DMS 273 (cell line): ENCODE results near the gene NAALADL2.
"Not testable (repeated sequence)": the region's sequence is repeated elsewhere in the genome, so short reads cannot be mapped to it uniquely, and the experiment has no call there.

Experiments used
- DNase-seq: peaks from one replicate; lab custom pipeline; 2025; ENCODE audit not compliant: unreplicated experiment; lab: John Stamatoyannopoulos, UW

The NAALADL2 gene

DNA sequence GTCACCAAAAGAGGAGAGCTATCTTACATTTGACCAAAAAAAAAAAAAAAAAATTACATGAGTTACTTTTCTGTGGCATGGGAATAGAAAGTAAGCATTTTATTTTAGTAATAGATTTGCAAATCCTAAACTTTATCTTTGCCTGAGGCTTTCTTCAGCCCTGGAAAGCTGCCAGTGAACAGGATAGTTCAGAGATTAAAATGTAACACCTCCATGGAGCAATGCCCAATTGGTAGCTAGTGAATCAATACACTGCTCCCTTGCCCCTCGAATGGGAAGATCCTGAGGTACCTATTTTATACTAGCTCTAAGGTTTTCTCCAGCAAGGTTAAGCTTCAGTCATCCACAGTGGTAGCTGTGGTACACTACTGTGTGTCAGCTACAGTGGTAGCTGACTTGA, 867.1 kb downstream of the NAALADL2 start:
- peak; percentile 11 for DNase-seq

DNA sequence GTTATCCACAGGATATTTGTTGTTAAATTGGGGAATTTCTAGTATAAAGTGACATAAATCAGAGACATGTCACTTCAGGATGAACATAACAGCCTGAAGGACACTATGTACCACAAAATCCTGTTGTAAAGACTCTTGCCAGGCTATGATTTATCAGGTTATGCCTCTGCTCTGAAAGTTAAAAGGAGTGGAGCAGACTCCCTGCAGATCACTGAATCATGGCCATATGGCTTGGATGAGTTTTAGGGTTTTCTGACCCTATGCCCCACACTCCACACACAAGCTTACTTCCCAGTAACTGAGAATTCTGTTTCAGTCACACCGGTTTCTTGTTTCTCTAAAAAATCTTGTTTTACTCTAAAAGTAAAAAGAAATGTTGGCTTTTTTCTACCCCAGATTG, 869.4 kb downstream of the NAALADL2 start:
- peak; percentile 29 for DNase-seq

DNA sequence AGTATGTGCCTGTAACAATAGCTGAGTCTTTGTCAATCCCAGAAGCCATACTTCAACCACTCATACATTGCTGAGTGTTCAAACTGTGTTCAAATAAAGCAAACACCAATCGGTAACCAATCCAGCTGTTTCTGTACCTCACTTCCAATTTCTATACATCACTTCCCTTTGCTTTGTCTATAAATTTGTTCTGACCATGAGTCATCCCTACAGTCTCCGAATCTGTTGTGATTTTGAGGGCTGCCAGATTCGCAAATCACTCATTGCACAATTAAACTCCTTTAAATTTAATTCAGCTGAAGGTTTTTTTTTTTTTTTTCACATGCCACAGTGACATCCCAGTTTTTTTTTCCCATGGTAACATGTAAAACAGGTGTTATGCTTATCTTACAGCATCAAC, 870.3 kb downstream of the NAALADL2 start:
- DNase-seq = no peak

DNA sequence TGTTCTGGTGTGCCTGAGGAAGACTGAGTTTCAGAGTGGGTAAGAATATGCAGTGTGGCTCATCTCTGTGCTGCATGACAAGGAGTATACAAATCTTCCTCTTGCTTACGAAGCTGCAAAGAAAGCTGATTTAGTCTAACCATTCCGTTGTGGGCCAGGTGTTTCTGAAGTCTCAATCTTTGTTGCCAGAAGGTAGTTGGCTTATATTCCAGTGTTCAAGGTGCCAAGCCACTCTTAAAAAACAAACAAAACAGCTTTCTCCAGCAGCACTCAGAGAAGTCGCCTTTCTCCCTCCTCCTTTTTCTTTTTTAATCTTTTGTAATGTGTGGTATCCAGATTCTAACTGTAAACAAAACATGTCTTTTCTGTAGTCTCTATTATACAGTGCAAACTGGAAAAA, 872.4 kb downstream of the NAALADL2 start:
- no peak for DNase-seq

DNA sequence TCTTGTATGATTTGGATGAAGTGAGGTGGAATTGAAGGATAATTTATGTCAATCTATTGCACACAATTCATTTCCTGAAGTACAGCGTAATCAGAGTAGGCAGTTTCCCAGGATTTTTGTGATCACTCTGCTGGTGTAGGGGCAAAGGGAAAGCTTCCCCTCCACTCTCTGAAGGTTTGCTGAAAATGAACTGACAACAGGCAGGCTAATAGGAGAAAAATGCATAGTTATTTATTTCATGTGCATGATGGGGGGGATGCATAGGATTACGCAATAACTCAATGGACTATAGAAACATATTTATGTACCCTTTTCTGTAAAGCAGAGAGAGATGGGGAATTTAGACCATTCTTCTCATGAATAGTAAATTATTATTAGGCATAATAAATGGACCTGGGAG, 872.9 kb downstream of the NAALADL2 start:
- DNase-seq = no peak

DNA sequence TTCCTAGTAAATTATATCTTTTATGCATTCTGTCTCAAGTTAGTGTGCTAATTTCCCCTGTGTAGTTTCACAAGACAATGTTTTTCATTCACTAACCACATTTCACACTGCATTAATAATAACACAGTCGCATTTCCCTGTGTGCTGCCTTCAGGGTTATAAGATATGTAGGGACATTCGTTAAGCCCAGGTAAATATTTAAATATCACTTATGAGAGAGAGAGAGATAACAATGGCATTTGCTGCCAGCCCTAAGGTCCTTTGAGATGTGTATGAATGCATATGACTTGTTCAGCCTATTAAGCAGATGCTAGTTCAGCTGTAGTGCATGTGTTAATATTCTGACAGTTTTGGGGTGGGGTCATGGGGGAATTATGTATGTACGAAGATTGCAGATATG, 876.7 kb downstream of the NAALADL2 start:
- no peak for DNase-seq

DNA sequence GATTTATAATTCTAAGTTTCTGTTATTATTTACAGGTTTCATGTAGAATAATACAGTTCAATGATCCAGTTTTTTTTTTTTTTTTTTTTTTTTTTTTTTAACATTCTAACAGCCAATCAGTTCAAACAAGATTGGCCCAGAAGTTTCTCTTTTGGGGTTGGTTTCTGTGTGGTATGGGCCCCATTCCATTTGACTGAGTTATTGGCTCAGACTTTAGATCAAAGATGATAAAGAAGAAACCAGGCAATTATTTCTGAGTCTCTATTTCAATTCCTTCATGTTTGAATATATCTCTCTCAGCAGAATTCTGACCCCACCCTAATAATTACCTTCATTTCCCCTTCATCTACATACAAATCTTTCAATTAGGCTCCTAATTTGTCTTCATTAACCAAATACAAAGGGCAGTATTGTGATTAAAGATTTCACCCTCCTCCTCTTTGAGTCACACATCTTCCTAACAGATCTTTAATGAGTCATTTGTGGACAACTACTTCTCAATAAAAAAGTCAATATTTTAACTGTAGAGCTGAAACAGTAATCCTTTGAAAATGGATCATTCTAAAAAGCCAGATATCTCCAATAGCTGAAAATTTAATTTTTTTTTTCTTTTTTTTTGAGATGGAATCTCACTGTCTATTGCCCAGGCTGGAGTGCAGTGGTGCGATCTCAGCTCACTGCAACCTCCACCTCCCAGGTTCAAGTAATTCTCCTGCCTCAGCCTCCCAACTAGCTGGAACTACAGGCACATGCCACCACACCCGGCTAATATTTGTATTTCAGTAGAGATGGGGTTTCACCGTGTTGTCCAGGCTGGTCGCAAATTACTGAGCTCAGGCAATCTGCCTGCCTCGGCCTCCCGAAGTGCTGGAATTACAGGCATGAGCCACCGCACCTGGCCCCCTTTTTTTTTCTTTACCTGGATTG, 878.8 kb downstream of the NAALADL2 start:
- no peak for DNase-seq

DNA sequence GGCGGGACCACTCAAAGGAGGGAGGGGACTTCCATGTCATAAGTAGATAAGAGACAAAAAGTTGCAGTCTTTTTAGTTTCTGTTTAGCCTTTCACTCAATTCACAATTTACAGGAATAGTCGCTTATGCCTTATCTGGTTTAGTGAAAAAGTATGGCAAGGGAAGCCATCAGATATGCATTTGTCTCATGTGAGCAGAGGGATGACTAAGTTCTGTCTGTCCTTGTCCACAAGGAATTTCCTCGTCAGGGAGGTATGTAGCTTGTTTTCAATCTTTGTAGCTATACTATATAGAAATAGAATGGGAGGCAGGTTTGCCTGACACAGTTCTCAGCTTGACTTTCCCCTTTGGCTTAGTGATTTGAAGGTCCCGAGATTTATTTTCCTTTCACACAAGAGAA, 882.8 kb downstream of the NAALADL2 start:
- DNase-seq = no peak

DNA sequence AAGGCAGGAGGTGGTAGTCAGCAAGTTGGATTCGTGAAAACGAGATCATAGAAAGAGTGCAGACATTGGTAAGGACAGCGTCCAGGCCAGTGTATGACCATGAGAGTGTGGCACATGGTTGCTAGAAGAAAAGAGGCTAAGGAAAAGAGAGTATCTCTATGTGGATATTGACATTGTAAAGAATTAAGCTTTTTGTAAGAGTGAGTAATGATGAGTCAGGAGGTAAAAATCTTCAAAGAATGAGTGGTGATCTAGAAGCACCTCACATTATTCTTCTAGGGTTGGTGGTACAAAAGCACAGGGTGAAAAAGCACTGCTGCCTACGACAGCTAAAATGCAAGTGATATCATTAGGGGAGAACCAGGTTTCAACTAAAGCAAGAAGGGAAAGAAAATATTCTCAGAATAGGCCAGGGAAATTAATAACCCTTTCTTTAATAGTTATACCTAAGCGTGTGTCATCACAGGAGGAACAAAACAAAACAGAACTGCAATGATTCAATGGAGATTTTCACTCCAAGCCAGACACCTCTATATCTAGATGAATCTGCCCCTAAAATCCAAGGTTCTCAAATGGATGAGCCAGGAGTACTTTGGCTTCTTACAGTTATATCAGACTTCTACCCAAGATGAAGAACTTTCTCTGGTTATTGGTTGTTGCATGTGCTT, 884.7 kb downstream of the NAALADL2 start:
- DNase-seq = no peak

DNA sequence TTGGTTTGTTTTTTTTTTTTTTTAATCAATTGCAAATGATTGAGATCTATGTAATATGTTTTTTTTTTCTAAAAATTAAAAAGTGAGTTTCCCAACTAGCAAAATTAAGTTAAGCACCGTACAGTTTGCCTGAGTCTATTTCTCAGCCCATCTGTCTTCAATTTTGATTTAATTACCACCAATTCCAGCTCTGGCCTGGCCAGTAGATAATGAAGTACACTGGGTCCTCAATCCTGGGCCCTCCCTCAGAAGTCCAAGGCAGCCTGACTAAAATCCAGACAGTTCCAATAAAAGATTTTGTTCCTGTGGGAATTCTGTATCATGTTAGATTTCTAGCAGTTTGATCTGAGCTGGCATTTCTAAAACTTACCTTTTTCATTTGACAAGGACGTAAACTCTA, 887.2 kb downstream of the NAALADL2 start:
- no peak for DNase-seq

DNA sequence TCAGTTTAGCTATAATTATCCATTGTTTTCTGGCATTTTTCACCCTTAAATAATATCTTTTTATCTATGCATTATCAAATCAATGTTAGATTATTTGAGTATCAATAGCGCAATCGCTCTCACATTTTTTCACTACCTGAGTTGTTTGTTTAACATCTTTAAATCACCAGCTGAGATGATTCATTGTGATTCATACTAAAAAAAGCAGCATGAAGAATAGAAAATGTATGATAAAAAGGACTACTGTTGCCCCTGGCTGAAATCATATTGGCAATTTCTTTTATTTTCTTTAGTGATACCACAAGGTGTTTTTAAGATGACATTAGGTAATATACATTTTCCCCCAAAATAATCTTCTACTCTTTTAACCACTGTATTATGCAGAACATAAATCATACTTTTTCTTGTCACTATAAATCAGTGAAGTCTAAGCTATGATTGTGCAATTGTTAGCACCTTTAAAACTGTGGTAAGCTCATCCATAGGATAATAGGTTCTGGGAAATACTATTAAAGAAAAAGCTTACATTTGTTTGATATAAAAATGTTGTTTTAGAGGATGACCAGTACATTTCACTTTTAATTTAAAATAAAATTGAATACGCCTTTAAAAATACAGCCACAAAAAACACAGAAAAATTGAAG, 889.1 kb downstream of the NAALADL2 start:
- no peak for DNase-seq

DNA sequence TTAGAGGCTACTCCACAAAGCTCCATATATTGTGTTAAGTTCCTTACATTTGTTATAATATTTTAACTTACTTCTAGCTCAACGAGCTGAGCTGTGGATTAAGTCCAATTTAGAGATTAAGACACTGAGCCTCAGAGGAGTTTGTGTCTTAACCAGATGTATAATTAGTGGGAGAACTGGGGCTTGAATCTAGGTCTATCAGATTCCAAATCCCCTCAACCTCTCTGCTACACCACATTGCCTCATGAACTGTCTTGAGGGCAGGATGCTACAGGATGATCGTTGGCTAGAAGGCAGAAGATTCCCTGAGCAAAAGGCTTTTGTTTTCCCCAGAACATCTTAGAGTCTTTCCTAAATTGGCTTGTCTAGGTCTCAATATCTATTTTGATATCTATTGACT, 890.8 kb downstream of the NAALADL2 start:
- DNase-seq = no peak

DNA sequence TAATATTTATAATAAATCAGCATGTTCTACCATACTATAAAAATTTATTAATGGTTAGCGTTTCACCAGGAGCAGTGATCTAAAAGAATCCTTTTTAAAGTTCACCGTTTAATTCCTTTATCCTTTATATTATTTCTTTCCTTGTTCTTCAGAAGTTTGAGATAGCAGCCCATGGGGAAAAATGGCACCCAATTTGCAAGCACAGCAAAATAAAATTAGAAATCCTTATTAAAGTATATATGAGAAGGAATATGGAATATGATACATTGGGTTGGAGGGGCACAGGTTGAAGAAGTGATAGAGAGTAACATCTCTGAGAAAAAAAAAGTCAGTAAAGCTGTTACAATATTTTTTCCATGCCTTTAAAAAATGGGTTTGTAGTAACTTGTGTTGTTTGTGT, 892.0 kb downstream of the NAALADL2 start:
- no peak for DNase-seq

DNA sequence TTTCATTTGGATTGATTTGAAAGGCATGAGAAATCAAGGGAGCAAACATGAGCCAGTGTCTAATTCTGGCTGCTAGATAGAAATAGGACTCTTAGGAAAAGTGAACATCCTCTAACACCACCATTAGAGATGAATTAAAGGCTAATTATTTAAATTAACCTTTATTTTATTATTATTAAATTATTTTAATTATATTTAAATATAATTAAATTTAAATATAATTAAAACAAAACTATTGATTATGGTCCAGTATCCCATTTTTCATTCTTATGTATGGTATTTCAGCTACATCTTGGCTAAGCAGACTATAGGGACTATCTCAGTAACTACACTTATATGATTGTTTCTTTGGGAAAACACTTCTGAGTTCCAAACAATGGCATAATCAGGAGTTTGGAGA, 904.8 kb downstream of the NAALADL2 start:
- no peak for DNase-seq

DNA sequence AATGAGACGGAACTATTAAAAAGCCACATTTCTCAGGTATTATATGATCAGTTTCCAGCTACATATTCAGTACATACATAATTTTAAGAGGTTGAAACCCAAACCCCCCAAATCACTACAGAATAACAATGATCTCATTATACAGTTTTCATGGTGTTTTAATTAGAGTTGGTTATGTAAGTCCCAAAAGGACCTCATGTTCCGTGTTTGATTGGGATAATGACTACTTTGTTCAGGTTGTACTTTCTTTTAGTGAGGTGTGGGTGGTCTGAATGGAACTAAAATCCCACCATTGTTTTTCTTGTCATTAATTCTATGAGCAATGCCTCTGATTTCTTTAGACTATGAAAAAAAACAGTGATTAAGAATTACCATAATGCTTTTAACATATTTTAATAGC, 905.6 kb downstream of the NAALADL2 start:
- no peak for DNase-seq

DNA sequence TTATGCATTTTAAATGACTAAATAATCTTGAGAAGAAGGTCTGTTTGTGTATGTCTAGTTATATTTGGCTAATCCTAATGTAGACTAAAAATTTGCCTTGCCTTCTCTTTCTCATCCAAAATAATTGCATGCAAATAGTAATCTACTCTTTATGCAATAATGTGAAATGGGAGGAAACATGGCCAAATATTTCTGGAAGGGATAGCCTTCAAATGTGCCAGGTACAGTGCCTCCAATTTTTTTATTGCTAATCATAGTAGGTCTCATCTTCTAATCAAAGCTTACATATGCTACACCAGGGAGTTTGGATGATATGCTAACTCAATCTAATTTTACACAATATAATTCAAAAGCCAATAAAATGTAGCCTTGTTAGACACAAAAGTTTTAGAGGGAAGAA, 911.3 kb downstream of the NAALADL2 start:
- no peak for DNase-seq

DNA sequence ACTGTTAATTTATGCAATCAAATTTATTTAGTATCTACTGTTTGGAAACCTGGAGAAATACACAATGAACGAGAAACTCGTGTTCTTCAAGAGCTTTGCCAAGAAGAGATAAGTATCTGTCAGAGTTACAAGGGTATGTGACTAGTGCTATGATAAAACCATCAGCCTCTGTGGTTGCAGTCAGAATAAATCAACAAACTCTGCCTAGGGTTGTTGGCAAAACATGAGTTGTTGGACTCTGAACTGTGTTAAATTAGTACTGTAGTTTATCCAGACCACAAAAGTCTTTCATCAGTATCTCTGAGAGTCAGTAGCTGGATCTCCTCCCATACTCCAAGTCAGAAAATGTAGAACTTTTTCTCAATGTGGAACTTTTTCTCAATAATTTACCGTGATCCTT, 918.4 kb downstream of the NAALADL2 start:
- DNase-seq = no peak

DNA sequence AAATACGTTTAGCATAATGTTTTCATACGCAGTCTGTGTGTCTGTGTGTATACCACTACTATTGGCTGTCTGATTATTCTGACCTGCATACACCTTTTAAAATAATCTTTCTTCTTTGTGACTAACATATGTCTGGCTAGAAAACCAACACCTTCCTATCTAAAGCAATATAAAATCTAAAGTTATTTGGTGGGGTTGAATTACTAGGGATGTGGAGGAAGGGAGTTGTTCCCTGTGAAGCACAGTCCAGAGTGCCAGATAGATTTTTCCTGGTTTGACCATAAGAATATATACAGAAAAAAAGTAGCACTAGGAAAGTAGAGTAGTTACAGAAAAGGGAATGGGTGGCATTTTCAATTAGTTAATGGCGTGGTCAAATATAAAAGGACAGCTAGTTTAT, 918.8 kb downstream of the NAALADL2 start:
- DNase-seq = no peak

DNA sequence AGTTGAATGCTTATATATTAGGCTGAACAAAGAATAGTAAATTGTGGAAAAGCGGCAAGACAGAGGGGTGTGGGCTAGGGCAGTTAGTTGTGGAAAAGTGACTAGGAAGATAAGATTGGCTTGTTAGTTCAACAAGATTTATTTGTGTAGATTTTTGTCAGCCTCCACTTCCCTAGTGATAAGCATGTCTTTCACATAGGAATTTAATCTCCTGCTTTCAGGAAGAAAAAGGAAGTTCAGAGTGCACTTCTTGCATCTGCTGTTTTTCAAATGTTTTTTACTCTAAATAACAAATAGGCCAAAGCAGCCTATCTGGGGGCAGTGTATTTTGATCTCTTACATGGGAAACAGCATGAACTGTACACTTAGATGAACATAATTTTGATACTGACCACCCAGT, 919.9 kb downstream of the NAALADL2 start:
- no peak for DNase-seq

DNA sequence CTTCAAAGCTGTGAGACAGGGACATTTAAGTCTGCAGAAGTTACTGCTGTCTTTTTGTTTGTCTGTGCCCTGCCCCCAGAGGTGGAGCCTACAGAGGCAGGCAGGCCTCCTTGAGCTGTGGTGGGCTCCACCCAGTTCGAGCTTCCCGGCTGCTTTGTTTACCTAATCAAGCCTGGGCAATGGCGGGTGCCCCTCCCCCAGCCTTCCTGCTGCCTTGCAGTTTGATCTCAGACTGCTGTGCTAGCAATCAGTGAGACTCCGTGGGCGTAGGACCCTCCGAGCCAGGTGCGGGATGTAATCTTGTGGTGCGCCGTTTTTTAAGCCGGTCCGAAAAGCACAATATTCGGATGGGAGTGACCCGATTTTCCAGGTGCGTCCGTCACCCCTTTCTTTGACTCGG, 928.0 kb downstream of the NAALADL2 start:
- DNase-seq = not testable (repeated sequence)

DNA sequence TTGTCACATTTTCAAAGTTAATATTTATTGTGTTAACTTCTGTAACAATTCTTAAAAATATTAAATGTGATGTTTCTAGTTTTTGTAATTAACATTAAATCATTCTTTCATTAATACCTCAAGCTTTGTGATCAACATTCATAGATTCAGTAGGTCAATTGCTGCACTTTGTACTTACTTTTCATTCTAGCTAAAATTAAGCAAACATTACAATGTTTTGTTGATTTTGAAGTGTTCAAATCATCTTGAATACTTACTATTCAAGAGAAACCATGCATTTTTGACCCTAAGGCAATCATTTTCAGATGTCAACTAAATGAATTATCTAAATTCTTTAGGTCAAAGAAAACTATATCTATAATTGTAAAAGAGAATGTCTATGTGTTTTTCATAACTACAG, 933.1 kb downstream of the NAALADL2 start:
- no peak for DNase-seq

DNA sequence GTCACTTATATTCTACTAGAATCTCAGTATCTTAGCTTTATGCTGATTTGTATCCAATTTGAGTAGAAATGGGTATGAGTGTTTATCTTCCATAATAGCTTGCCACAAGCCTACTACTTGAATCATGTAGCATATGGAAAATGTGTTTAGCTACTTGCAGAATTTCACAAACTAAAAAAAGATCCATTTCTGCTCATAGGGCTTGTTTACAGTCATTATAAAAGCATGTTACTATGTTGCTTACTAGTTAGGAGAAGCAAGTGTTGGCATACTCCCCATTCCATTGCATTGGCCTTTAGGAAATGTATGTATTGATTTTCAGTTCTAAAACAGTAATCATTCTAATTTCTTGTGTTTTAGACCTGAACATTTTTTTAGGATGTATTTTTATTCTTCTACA, 939.2 kb downstream of the NAALADL2 start:
- DNase-seq = no peak
